NOMO-1 treated with dmso at 0.1 percent for 144 hours (cell line): ENCODE measurements around the gene WDR47.
"Not testable (repeated sequence)": the region's sequence is repeated elsewhere in the genome, so short reads cannot be mapped to it uniquely, and the experiment has no call there.

Experiments
- DNase-seq: peaks from one replicate; lab custom pipeline; 2025; ENCODE audit not compliant: unreplicated experiment; lab: John Stamatoyannopoulos, UW

WDR47 gene

GRCh38 chr1:109056064-109056463 lies 14.2 kb upstream of the WDR47 start:
- DNase-seq: no peak

GRCh38 chr1:109052145-109052544 lies 10.2 kb upstream of the WDR47 start:
- DNase-seq: not testable (repeated sequence)

GRCh38 chr1:109050228-109050995 lies 8.5 kb upstream of the WDR47 start:
- no peak for DNase-seq

GRCh38 chr1:109048335-109048734 lies 6.4 kb upstream of the WDR47 start:
- no peak for DNase-seq

- no peak for DNase-seq
Measured at GRCh38 chr1:109047339-109047738, 5.4 kb upstream of the WDR47 start.

GRCh38 chr1:109046671-109047070 lies 4.8 kb upstream of the WDR47 start:
- DNase-seq: no peak

GRCh38 chr1:109045595-109045994 lies 3.7 kb upstream of the WDR47 start:
- no peak for DNase-seq

GRCh38 chr1:109040989-109041620 lies 797 bp downstream of the WDR47 start:
- DNase-seq: no peak

- DNase-seq: no peak
Measured at GRCh38 chr1:109040627-109040988, 1.3 kb downstream of the WDR47 start.

GRCh38 chr1:109034382-109034781 lies 7.5 kb downstream of the WDR47 start:
- DNase-seq: no peak

- DNase-seq: not testable (repeated sequence)
Measured at GRCh38 chr1:109029493-109029892, 12.4 kb downstream of the WDR47 start.

GRCh38 chr1:109027841-109028240 lies 14.1 kb downstream of the WDR47 start:
- no peak for DNase-seq

- DNase-seq: no peak
Measured at GRCh38 chr1:109025694-109026093, 16.2 kb downstream of the WDR47 start.

- DNase-seq: no peak
Measured at GRCh38 chr1:109024646-109025045, 17.3 kb downstream of the WDR47 start.

GRCh38 chr1:109020693-109021257 lies 21.1 kb downstream of the WDR47 start:
- DNase-seq: no peak

- not testable (repeated sequence) for DNase-seq
Measured at GRCh38 chr1:109017719-109018118, 24.2 kb downstream of the WDR47 start.

- DNase-seq: no peak
Measured at GRCh38 chr1:109017134-109017533, 24.8 kb downstream of the WDR47 start.

GRCh38 chr1:109011335-109011734 lies 30.6 kb downstream of the WDR47 start:
- DNase-seq: no peak

GRCh38 chr1:108996622-108997021 lies 45.3 kb downstream of the WDR47 start:
- DNase-seq: not testable (repeated sequence)

- DNase-seq: no peak
Measured at GRCh38 chr1:108983114-108983513, 58.8 kb downstream of the WDR47 start.

GRCh38 chr1:108976658-108977057 lies 65.2 kb downstream of the WDR47 start:
- DNase-seq: no peak

GRCh38 chr1:108972951-108973350 lies 69.0 kb downstream of the WDR47 start:
- no peak for DNase-seq
